SK-N-MC (cell line): ENCODE data around the gene FBXW11.

Experiments used
- EZH2 ChIP-seq: fragments of 200-600 bp; sonication (generic); IDR thresholded peaks from one replicate; pipeline ENCODE4 v1.6.1; 2017; ENCODE audit warnings: antibody characterized with exemption
- POLR2AphosphoS5 ChIP-seq: IDR thresholded peaks from 2 replicates; pipeline ENCODE4 v1.6.1; 2012; ENCODE audit warnings: mild to moderate bottlenecking, low read depth, low read length, borderline replicate concordance

GRCh38 chr5:171906703-171907590 is 99.5 kb downstream of the FBXW11 start:
- TF ChIP-seq EZH2, result no peak
- no peak for TF ChIP-seq POLR2AphosphoS5
